GM12878 (cell line): Measurements from ENCODE around the gene CDR2L. TPM values are rescaled to one million over a fixed set of nuclear protein-coding genes. Genes with fewer than 3 reads are reported as not detected.

Experiments
- ATAC-seq: fragments of 200-7000 bp; cut with Tn5 transposase; 3 replicates; pipeline ENCODE4 v1.9.1; 2020; ENCODE audit warnings: mild to moderate bottlenecking, moderate library complexity
- BruUV-seq: library from RNA; stranded (reverse); fragments of 400-500 nt; replicated peaks from 2 replicates; lab custom pipeline; 2021; lab: Mats Ljungman, UMichigan
- CTCF ChIA-PET: fragments of 300-600 bp; sonication (Branson Sonifier 250); formaldehyde crosslinking; extraction: SDS; loops from one replicate; lab custom pipeline; 2021; ENCODE audit warnings: inconsistent platforms; lab: Yijun Ruan, JAX
- POLR2A ChIA-PET: fragments of 350-600 bp; formaldehyde crosslinking; extraction: SDS; loops from one replicate; lab custom pipeline; 2021; ENCODE audit warnings: inconsistent platforms; lab: Charles Lee
- RAD21 ChIA-PET: fragments of 300-600 bp; sonication (Branson Sonifier 250); formaldehyde crosslinking; loops from one replicate; lab custom pipeline; 2023; ENCODE audit warnings: antibody characterized with exemption; ENCODE audit not compliant: unreplicated experiment; lab: Charles Lee
- SMC1A ChIA-PET: fragments of 300-600 bp; sonication (Branson Sonifier 250); formaldehyde crosslinking; loops from one replicate; lab custom pipeline; 2023; ENCODE audit not compliant: unreplicated experiment, uncharacterized antibody; lab: Charles Lee
- DNase-seq: peaks from one replicate; pipeline ENCODE4 v3.0.0-alpha.2; 2011; ENCODE audit warnings: low read depth, low spot score
- FAIRE-seq: peaks from 3 replicates; lab custom pipeline; 2011; peaks lifted over from hg19 to GRCh38; lab: Jason Lieb, UNC
- H2AFZ ChIP-seq: 2 replicates; pipeline ENCODE4 v1.6.0; 2011; ENCODE audit warnings: low read depth, low read length, control low read depth; ENCODE audit not compliant: control insufficient read depth
- H3K27ac ChIP-seq: 2 replicates; pipeline ENCODE4 v1.5.1; 2011; ENCODE audit warnings: control low read depth; ENCODE audit not compliant: control insufficient read depth, insufficient read depth
- H3K27me3 ChIP-seq, 2 experiments: replicated peaks in 1 of 2; 2 replicates each; pipeline versions ENCODE4 v1.6.0 to v1.6.1; 2011; ENCODE audit warnings: low read length in 1 of 2; ENCODE audit not compliant: control insufficient read depth in 2 of 2, insufficient read depth in 2 of 2
- H3K36me3 ChIP-seq, 2 experiments: 2 replicates each; pipeline ENCODE4 v1.5.1; 2011; ENCODE audit warnings: low read length in 1 of 2; ENCODE audit not compliant: control insufficient read depth in 2 of 2, insufficient read depth in 2 of 2
- H3K4me1 ChIP-seq: 2 replicates; pipeline ENCODE4 v1.6.1; 2011; ENCODE audit warnings: mild to moderate bottlenecking, low read length, moderate library complexity, mixed read lengths; ENCODE audit not compliant: control insufficient read depth, insufficient read depth
- H3K4me2 ChIP-seq: 2 replicates; pipeline ENCODE4 v1.6.0; 2011; ENCODE audit warnings: control low read depth; ENCODE audit not compliant: control insufficient read depth, insufficient read depth
- H3K4me3 ChIP-seq: fragments of 200-600 bp; sonication (generic); 2 replicates; pipeline ENCODE4 v1.5.1; 2016
- H3K79me2 ChIP-seq: 2 replicates; pipeline ENCODE4 v1.6.0; 2011; ENCODE audit warnings: low read length; ENCODE audit not compliant: control insufficient read depth, insufficient read depth
- H3K9ac ChIP-seq: 2 replicates; pipeline ENCODE4 v1.8.0; 2011; ENCODE audit warnings: low read length, control low read depth, mixed read lengths; ENCODE audit not compliant: control insufficient read depth, insufficient read depth
- H3K9me3 ChIP-seq: replicated peaks from 3 replicates; pipeline ENCODE4 v1.5.1; 2011; ENCODE audit warnings: mild to moderate bottlenecking, low read length; ENCODE audit not compliant: control insufficient read depth, insufficient read depth
- H4K20me1 ChIP-seq: 2 replicates; pipeline ENCODE4 v1.6.0; 2011; ENCODE audit not compliant: control insufficient read depth, insufficient read depth
- FOS ChIP-seq: IDR thresholded peaks from 3 replicates; pipeline ENCODE4 v1.6.1; 2011; ENCODE audit warnings: borderline replicate concordance; ENCODE audit not compliant: insufficient read length; ENCODE audit errors: extremely low read depth
- JUND ChIP-seq: IDR thresholded peaks from 2 replicates; pipeline ENCODE4 v1.6.1; 2012; ENCODE audit warnings: low read depth, mild to moderate bottlenecking, low read length, improper control_type of control experiment, moderate library complexity
- KDM1A ChIP-seq: fragments of 200-600 bp; sonication (generic); IDR thresholded peaks from 2 replicates; pipeline ENCODE4 v1.6.1; 2016; ENCODE audit warnings: borderline replicate concordance
- NFYA ChIP-seq: IDR thresholded peaks from 2 replicates; pipeline ENCODE4 v1.6.1; 2011; ENCODE audit warnings: low read depth, mild to moderate bottlenecking, low read length, improper control_type of control experiment, borderline replicate concordance
- SMC3 ChIP-seq: IDR thresholded peaks from 2 replicates; pipeline ENCODE4 v1.6.1; 2011; ENCODE audit warnings: low read length, improper control_type of control experiment, borderline replicate concordance
- TCF7 ChIP-seq: IDR thresholded peaks from 2 replicates; pipeline ENCODE4 v1.6.1; 2014; ENCODE audit warnings: antibody characterized with exemption, borderline replicate concordance
- WGBS: methylation state at CpG from one replicate; pipeline ENCODE4 v1.1.6; 2016; ENCODE audit warnings: low lambda C conversion rate; ENCODE audit not compliant: insufficient replicate concordance, insufficient coverage; ENCODE audit errors: missing lambda C conversion rate; 5-methylcytosine and 5-hydroxymethylcytosine counted together
- in situ Hi-C: fragments of 300-500 bp; cut with MboI; formaldehyde crosslinking; loops from 9 replicates; pipeline ENCODE4 v1.14.3; 2018; ENCODE audit warnings: mixed read lengths
- intact Hi-C: fragments of 100-400 bp; cut with micrococcal nuclease; formaldehyde crosslinking; loops from one replicate; pipeline ENCODE4 v1.14.2; 2022; ENCODE audit not compliant: unreplicated experiment
- polyA plus RNA-seq, 11 experiments: library from polyadenylated mRNA; depleted of rRNA in 4 of 11; unstranded in 6 of 11; stranded (reverse) in 5 of 11; fragments of >200 nt; fragmentation: Nextera tagmentation in 4 of 11; fragmentation: Illumina TruSeq in 1 of 11; extraction: Ambion mirVana in 4 of 11; extraction: Trizol in 1 of 11; gene quantifications; 1 replicate in 1 of 11; 2 replicates in 10 of 11; pipeline versions ENCODE4 v1.2.1 to v1.2.3, GENCODE V29; 2011 to 2016; ENCODE audit warnings: inconsistent platforms in 2 of 11, missing spikeins in 2 of 11, low read depth in 1 of 11
- total RNA-seq, 4 experiments: library from RNA; depleted of rRNA in 3 of 4; stranded (reverse); fragments of >200 nt in 3 of 4; fragmentation: Illumina TruSeq in 1 of 4; extraction: Trizol in 1 of 4; gene quantifications; 2 replicates each; pipeline versions ENCODE4 v1.2.1 to v1.2.3, GENCODE V29; 2013 to 2021

Gene CDR2L
- total and polyA plus RNA-seq, 10 of the 15 experiments (the other 5 are each of a cell fraction or from before 2014, with no cell fraction given): 0.03 to 0.18 (median 0.04) TPM; not detected in 6

GRCh38 chr17:75010683-75011400, 23.4 kb downstream of the CDR2L start:
- no peak for FAIRE-seq
- POLR2A ChIA-PET: interaction anchor here (0.5 to 3.5 kb wide), 6 partner anchors 21 to 522 kb away, joined by 3 to 11 read pairs (median 4); partner anchors contain the start of gene ARMC7
- RAD21 ChIA-PET: interaction anchor here (0.7 to 5.4 kb wide), 6 partner anchors 21 to 191 kb away, joined by 3 to 35 read pairs (median 4); no protein-coding TSS in a partner anchor
- no peaks in the 10 kb centered on the region for H3K36me3 ChIP-seq
- TF ChIP-seq SMC3: no peak
- no peak for TF ChIP-seq TCF7
- TF ChIP-seq NFYA: no peak
- TF ChIP-seq FOS: no peak
- no peak for TF ChIP-seq KDM1A
- no peak for TF ChIP-seq JUND
- H3K4me2 ChIP-seq: no peak overlapping the region
- peak overlapping the region; percentile 7; the same call in 1 of the 2 replicates for H2AFZ ChIP-seq
- no peak for ATAC-seq
- H3K27me3 ChIP-seq: no peaks in the 10 kb centered on the region; a peak in 1 of 4 replicates
- 84% methylated on average over 7 of the region's 8 CpGs for WGBS
- peaks cover 14% of the 10 kb centered on the region for H3K79me2 ChIP-seq
- no peak overlapping the region for H3K4me3 ChIP-seq
- CTCF ChIA-PET: interaction anchor here (0.9 to 3.9 kb wide), 9 partner anchors 14 to 106 kb away, joined by 3 to 64 read pairs (median 7); partner anchors contain the start of gene SLC16A5
- H3K9ac ChIP-seq: no peak overlapping the region
- SMC1A ChIA-PET: interaction anchor here (0.5 to 4.8 kb wide), 8 partner anchors 9 to 401 kb away, joined by 3 to 23 read pairs (median 4); no protein-coding TSS in a partner anchor
- no peak overlapping the region for H3K27ac ChIP-seq
- no peaks in the 10 kb centered on the region for H4K20me1 ChIP-seq
- no peak for DNase-seq
- no TSS peak for BruUV-seq
- no peaks in the 10 kb centered on the region for H3K9me3 ChIP-seq
- intact Hi-C loops: no loop called here
- in situ Hi-C loops: no loop called here
- peaks cover 8% of the 10 kb centered on the region for H3K4me1 ChIP-seq
